ENCODE data around the gene BHMT2. TPM values are rescaled to one million over a fixed set of nuclear protein-coding genes. Genes with fewer than 3 reads are reported as not detected.

The BHMT2 gene
- total RNA-seq, 2 experiments from 2014 or later, result not detected

DNA sequence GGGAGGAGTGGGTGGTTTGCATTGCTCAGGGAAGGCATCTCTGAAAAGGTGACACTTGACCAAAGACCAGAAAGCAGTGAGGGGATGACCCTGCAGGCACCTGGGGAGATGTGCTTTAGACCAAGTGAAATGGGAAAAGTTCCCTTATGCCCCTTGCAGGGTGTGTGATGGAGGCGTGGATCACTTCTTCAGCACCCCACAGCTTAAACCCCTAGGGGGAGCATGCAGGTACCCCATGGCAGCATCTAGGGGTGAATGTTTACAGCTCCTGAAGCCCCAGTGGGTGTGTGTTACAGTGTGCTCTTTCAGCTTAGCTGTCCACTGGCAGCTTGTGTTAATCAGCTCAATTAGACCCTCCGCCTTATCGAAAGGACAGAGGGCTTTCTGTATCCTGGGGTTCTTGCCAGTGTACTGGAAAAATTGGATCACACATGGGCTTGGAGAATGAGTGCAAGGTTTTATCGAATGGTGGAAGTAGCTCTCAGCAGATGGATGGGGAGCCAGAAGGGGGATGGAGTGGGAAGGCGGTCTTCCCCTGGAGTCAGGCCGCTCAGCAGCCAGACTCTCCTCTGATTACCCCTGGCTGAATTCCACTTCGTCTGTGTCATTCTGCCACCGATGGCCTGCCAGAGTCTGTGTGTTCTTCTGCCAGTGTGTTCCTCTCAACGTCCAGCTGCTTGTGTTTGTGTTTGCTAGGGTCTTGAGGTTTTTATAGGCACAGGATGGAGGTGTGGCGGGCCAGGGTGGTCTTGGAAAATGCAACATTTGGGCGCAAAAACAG lies 6.3 kb downstream of the BHMT2 start:
- H3K4me3 Mint-ChIP-seq, result no peak overlapping the region
- no peak overlapping the region for H3K27ac Mint-ChIP-seq
- intact Hi-C loops (cut with micrococcal nuclease), result no loop called here
- H3K9me3 Mint-ChIP-seq, result no peaks in the 10 kb centered on the region
- no peak for DNase-seq
- CTCF ChIA-PET, result interaction anchor here (0.9 kb wide), 1 partner anchor 57 kb away, joined by 3 read pairs; no protein-coding TSS in a partner anchor
- no peaks in the 10 kb centered on the region for H3K36me3 Mint-ChIP-seq (ENCODE audit: low read depth)
- H3K4me1 Mint-ChIP-seq (ENCODE audit: low read depth), result no peaks in the 10 kb centered on the region
- peaks cover 10% of the 10 kb centered on the region for H3K27me3 Mint-ChIP-seq (ENCODE audit: low read depth)

DNA sequence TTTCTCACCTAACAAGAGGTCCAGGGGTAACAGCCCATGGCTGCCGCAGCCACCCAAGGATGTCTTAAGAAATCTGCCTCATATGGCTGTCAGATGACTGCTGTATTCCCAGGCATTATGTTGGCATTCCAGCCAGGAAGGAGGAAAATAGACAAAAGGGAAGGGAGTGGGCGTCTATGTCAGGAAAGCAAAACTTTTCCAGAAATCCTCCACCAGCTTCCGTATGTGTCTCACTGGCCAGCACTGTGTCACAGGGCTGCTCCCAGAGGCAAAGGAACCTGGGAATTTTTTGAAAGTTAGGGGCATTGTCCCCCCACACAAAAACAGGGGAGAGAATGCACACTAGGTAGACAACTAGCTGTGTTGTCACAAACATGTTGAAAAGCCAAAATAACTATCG lies 7.3 kb downstream of the BHMT2 start:
- intact Hi-C loops (cut with micrococcal nuclease), result no loop called here
- DNase-seq, result no peak
- Mint-ChIP-seq H3K4me1 (ENCODE audit: low read depth) (no peaks in the 10 kb centered on the region), H3K36me3 (ENCODE audit: low read depth) (no peaks in the 10 kb centered on the region), H3K27me3 (ENCODE audit: low read depth) (peaks cover 3% of the 10 kb centered on the region), H3K4me3 (no peak overlapping the region), H3K27ac (no peak overlapping the region), H3K9me3 (no peaks in the 10 kb centered on the region)
- CTCF ChIA-PET, result interaction anchor here (1.5 kb wide), 1 partner anchor 29 kb away, joined by 3 read pairs; no protein-coding TSS in a partner anchor

DNA sequence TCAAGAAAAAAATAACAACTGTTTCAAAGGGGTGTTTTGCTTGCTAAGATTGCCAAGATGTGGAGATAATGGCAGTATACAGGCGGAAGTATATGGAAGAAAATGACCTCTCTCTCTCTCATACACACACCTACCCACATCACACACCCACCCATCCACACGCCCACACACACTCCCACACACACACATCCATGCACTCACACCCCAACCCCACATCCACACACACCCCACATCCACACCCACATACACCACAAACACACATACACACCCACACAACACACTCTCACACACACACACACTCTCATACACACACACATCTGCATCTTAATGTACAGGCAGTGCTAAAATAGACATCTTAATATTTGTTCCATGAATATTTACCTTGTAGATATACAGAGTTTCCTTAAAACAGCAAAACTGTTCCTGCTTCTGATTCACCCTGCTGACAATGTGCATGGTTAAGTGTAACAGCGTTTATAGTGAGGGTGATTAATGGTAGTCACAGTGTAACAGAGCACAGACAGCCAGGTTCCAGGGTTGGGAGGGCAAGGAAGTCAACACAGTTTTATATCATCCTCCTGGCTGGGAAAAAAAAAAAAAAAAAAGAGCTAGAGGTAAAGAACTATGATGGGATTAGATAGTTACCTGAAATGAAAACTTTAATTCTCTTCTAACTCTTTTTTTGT lies 8.3 kb downstream of the BHMT2 start:
- Mint-ChIP-seq H3K27me3 (ENCODE audit: low read depth) (no peaks in the 10 kb centered on the region), H3K4me1 (ENCODE audit: low read depth) (no peaks in the 10 kb centered on the region), H3K27ac (no peak overlapping the region), H3K36me3 (ENCODE audit: low read depth) (no peaks in the 10 kb centered on the region), H3K9me3 (no peaks in the 10 kb centered on the region), H3K4me3 (no peak overlapping the region)
- CTCF ChIA-PET, result interaction anchor here (1.5 kb wide), 1 partner anchor 30 kb away, joined by 3 read pairs; no protein-coding TSS in a partner anchor
- DNase-seq, result no peak
- intact Hi-C loops (cut with micrococcal nuclease), result no loop called here

DNA sequence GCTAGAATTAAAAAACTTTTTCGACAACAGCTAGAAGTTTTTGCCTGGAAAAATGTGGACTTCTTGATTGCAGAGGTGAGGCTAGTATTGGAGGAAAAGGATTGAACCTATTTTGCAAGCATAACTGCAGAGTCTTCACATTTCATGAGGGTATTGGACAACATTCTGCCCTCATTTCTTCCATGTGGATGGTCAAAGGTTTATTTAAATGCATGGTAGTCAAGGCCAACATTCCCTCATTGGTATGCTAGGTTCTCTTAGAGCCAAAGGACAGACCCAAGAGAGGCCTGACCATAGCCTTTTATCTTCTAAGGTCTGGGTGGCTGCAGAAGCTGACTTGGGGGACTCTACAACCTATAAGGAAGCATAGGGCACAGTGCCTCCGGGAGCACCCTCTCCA lies 11.2 kb downstream of the BHMT2 start:
- no peaks in the 10 kb centered on the region for H3K4me1 Mint-ChIP-seq (ENCODE audit: low read depth)
- H3K4me3 Mint-ChIP-seq, result no peak overlapping the region
- DNase-seq, result no peak
- no peaks in the 10 kb centered on the region for H3K27me3 Mint-ChIP-seq (ENCODE audit: low read depth)
- no peaks in the 10 kb centered on the region for H3K36me3 Mint-ChIP-seq (ENCODE audit: low read depth)
- H3K27ac Mint-ChIP-seq, result no peak overlapping the region
- no peaks in the 10 kb centered on the region for H3K9me3 Mint-ChIP-seq
- intact Hi-C loops (cut with micrococcal nuclease), result no loop called here
- CTCF ChIA-PET, result interaction anchor here (0.7 kb wide), 1 partner anchor 44 kb away, joined by 3 read pairs; no protein-coding TSS in a partner anchor

DNA sequence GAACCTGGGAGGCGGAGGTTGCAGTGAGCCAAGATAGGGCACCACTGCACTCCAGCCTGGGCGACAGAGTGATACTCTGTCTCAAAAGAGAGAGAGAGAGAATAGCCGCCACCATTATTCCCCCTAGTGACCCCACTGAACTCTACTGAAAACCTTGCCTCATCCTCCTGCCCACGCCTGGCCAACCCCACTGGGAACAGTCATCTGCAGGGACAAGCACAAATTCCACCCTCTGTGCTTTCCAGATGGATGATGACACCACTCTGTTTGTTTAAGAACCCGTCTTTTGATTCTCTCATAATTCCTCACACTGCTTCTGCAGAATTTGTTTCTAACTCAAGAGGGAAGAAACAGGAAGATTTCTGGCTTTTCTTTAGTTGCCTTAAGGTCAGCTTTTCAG lies 12.2 kb downstream of the BHMT2 start:
- intact Hi-C loops (cut with micrococcal nuclease), result no loop called here
- H3K4me3 Mint-ChIP-seq, result no peak overlapping the region
- no peaks in the 10 kb centered on the region for H3K36me3 Mint-ChIP-seq (ENCODE audit: low read depth)
- H3K27me3 Mint-ChIP-seq (ENCODE audit: low read depth), result no peaks in the 10 kb centered on the region
- no peak overlapping the region for H3K27ac Mint-ChIP-seq
- H3K9me3 Mint-ChIP-seq, result no peaks in the 10 kb centered on the region
- DNase-seq, result no peak
- CTCF ChIA-PET, result interaction anchor here (1.3 kb wide), 1 partner anchor 25 kb away, joined by 4 read pairs; no protein-coding TSS in a partner anchor
- H3K4me1 Mint-ChIP-seq (ENCODE audit: low read depth), result no peaks in the 10 kb centered on the region

DNA sequence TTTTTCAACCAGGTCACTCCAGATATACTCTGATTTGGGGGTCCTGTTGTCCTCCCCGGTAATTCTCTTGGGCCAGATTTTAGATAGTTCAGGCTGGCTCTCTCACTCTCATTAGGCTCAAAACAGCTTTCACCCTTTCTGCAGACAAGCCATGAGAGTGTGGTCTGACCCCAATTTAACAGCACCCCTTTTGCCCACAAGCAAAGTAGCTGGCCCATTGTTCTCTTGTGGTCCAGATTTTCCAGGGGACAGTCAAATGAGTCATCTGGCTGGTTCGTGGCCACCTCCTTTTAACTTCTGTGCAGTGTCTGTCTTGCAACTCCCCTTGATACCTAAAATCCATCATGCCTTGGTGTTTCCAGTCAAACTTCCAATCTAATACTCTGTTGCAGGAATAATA lies 16.5 kb downstream of the BHMT2 start:
- no peak for DNase-seq
- Mint-ChIP-seq H3K4me1 (ENCODE audit: low read depth) (no peaks in the 10 kb centered on the region), H3K27me3 (ENCODE audit: low read depth) (no peaks in the 10 kb centered on the region), H3K27ac (no peak overlapping the region), H3K4me3 (no peak overlapping the region), H3K36me3 (ENCODE audit: low read depth) (no peaks in the 10 kb centered on the region), H3K9me3 (no peaks in the 10 kb centered on the region)
- intact Hi-C loops (cut with micrococcal nuclease), result no loop called here
- CTCF ChIA-PET, result no interaction called here

DNA sequence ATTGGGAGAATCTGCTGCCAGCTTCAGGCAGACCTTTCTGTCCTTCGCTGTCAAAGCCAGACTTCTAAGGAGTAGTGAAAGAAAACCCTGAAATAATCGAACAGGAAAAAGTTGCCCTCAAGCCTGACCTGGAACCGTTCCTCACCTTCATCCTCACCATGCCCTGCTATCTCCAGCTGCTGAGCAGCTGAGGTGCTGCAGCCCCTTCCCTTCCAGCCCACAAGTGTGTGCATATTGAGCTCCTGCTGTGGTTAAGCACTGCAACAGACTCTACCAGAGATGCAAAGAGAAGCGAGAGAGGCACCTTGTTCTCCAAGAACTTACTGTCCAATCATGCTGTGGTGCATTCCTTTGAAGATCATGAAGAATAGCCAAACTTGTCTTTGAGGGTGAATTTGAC lies 18.9 kb downstream of the BHMT2 start:
- H3K27me3 Mint-ChIP-seq (ENCODE audit: low read depth), result no peaks in the 10 kb centered on the region

DNA sequence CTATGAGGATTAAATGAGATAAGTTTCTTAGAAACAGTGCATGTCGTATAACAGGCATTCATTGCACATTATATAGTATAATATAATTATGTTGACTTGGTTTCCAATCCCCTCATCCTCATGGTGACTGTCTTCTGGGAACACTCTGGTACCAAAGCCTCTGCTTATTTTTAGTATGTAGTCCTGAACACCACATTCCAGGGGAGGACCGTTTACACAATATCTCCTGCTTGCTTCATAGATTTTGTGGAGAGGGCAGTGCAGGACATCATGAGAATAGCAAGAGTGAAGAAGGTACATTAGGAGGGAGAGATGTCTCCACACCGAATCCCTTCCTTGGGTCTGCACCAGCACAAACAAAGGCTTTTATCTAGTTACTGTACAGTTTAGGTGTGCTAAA lies 21.5 kb downstream of the BHMT2 start:
- no peak overlapping the region for H3K4me3 Mint-ChIP-seq
- no peaks in the 10 kb centered on the region for H3K36me3 Mint-ChIP-seq (ENCODE audit: low read depth)
- CTCF ChIA-PET, result interaction anchor here (0.6 to 1.2 kb wide), 2 partner anchors 22 to 69 kb away, joined by 3 read pairs; no protein-coding TSS in a partner anchor
- peaks cover 5% of the 10 kb centered on the region for H3K27me3 Mint-ChIP-seq (ENCODE audit: low read depth)
- H3K4me1 Mint-ChIP-seq (ENCODE audit: low read depth), result no peaks in the 10 kb centered on the region
- intact Hi-C loops (cut with micrococcal nuclease), result no loop called here
- DNase-seq, result no peak
- no peaks in the 10 kb centered on the region for H3K9me3 Mint-ChIP-seq
- H3K27ac Mint-ChIP-seq, result no peak overlapping the region

More for the DNA sequence above, 18.9 kb downstream of the BHMT2 start:
- no peak overlapping the region for H3K4me3 Mint-ChIP-seq
- CTCF ChIA-PET, result no interaction called here
- H3K36me3 Mint-ChIP-seq (ENCODE audit: low read depth), result no peaks in the 10 kb centered on the region
- H3K27ac Mint-ChIP-seq, result no peak overlapping the region
- no peaks in the 10 kb centered on the region for H3K9me3 Mint-ChIP-seq
- intact Hi-C loops (cut with micrococcal nuclease), result no loop called here
- no peaks in the 10 kb centered on the region for H3K4me1 Mint-ChIP-seq (ENCODE audit: low read depth)
- DNase-seq, result no peak

DNA sequence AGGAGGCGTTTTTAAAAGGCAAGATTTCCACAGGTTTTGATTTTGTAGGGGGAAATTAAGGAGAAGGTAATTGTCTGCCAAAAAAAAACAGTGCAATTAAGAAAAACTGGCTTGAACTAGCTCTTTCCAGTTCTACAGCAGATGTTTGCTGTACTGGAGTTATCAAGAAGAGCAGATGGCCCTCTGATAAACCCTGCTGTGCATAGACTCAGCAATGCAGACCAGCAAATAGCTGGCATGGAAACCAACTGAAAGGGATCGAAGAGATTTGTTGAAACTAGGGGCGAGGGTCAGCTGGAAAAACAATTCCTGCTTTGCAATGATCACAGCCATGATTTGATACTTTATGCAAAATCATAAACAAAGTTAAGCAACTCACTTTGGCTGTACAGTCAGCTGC lies 24.2 kb downstream of the BHMT2 start:
- Mint-ChIP-seq H3K4me1 (ENCODE audit: low read depth) (no peaks in the 10 kb centered on the region), H3K4me3 (no peak overlapping the region), H3K9me3 (no peaks in the 10 kb centered on the region), H3K36me3 (ENCODE audit: low read depth) (no peaks in the 10 kb centered on the region), H3K27ac (no peak overlapping the region), H3K27me3 (ENCODE audit: low read depth) (peaks cover 5% of the 10 kb centered on the region)
- CTCF ChIA-PET, result interaction anchor here (1.1 kb wide), 1 partner anchor 73 kb away, joined by 3 read pairs; no protein-coding TSS in a partner anchor
- no peak for DNase-seq
- intact Hi-C loops (cut with micrococcal nuclease), result no loop called here

DNA sequence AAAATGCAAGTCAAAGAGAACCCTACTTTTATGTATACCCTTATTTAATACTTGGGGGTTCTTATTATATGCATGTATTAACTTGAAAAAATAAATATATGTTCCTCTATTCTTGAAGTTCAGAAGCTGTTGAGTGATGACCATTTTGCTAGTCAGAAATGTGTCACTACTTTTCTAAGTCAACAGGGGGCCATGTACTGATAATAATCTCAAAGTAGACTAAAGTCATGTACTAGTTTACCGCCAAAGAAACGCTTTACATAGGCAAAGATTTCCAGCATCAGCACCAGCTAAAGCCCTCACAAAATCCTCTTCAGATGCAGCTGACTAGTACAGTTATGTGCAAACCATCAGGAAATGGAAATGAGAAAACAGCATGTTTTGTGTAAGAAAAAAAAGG lies 36.3 kb downstream of the BHMT2 start:
- no peaks in the 10 kb centered on the region for H3K4me1 Mint-ChIP-seq (ENCODE audit: low read depth)
- intact Hi-C loops (cut with micrococcal nuclease), result no loop called here
- H3K27me3 Mint-ChIP-seq (ENCODE audit: low read depth), result peaks cover 23% of the 10 kb centered on the region
- CTCF ChIA-PET, result interaction anchor here (2.6 to 5.5 kb wide), 2 partner anchors 27 to 83 kb away, joined by 14 to 73 read pairs; no protein-coding TSS in a partner anchor
- no peak overlapping the region for H3K4me3 Mint-ChIP-seq
- H3K27ac Mint-ChIP-seq, result no peak overlapping the region
- DNase-seq, result no peak
- no peaks in the 10 kb centered on the region for H3K36me3 Mint-ChIP-seq (ENCODE audit: low read depth)
- H3K9me3 Mint-ChIP-seq, result no peaks in the 10 kb centered on the region

DNA sequence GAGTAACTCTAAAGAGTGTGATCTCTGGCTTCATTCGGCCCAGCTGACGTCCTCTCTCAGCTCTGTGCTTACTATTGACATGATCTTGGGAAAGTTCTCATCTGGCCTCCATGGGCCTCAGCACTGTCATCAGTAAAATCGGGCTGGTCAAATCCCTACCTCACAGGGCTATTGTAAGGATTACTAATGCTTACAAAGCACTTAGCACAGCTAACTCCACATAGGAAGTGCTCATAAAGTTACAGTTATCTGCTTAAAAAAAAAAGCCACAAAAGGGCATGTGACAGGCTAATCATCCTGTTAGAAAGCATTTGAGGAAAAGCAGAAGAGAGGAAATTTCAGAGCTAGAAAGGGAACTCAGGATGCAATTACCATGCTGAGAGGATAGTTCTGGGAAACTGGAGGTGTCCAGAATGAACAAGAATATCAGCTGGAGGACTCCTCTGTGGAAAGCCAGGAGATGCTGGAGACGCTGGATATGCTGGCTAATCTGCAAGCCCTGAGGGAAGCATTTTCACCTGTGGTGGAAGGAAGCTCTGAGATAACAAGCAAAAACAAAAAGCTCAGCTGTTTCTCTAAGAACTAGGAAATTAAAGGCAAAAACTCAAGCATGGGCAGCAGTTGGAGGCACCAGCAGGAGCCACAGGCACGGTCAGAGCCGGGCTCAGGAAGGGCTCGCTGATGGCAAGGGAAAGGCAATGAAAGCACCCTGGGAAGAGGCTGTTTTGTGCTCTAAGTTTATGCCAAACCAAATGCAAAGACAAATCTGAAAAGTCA lies 37.6 kb downstream of the BHMT2 start:
- H3K27ac Mint-ChIP-seq, result no peak overlapping the region
- CTCF ChIA-PET, result interaction anchor here (0.6 to 5.5 kb wide), 4 partner anchors 25 to 1312 kb away, joined by 3 to 73 read pairs (median 9); no protein-coding TSS in a partner anchor
- H3K4me3 Mint-ChIP-seq, result no peak overlapping the region
- H3K36me3 Mint-ChIP-seq (ENCODE audit: low read depth), result no peaks in the 10 kb centered on the region
- H3K9me3 Mint-ChIP-seq, result no peaks in the 10 kb centered on the region
- peaks cover 4% of the 10 kb centered on the region for H3K4me1 Mint-ChIP-seq (ENCODE audit: low read depth)
- H3K27me3 Mint-ChIP-seq (ENCODE audit: low read depth), result peaks cover 37% of the 10 kb centered on the region
- intact Hi-C loops (cut with micrococcal nuclease), result no loop called here
- DNase-seq, result no peak

DNA sequence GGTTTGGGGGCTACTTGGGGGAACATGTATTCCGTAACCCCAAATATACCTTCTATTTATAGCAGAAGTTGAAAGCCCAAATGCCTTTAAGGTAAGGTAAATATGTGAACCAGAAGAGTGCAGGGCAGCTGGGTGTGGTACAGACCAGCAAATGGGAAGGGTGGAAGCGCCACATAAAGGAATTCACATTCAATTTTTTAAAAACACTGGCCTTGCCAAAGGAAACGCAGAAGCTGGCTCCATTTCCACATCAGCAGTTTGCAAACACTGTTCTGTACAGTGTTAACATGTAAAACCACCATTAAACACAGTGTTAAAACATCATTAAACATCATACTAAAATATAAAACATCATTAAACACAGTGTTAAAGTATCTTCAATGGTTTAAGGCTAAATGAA lies 38.5 kb downstream of the BHMT2 start:
- H3K4me3 Mint-ChIP-seq, result no peak overlapping the region
- no peak overlapping the region for H3K27ac Mint-ChIP-seq
- H3K4me1 Mint-ChIP-seq (ENCODE audit: low read depth), result peaks cover 4% of the 10 kb centered on the region
- intact Hi-C loops (cut with micrococcal nuclease), result no loop called here
- H3K36me3 Mint-ChIP-seq (ENCODE audit: low read depth), result no peaks in the 10 kb centered on the region
- H3K9me3 Mint-ChIP-seq, result no peaks in the 10 kb centered on the region
- CTCF ChIA-PET, result interaction anchor here (0.6 to 5.5 kb wide), 2 partner anchors 34 to 85 kb away, joined by 3 to 73 read pairs; no protein-coding TSS in a partner anchor
- no peak for DNase-seq
- peaks cover 45% of the 10 kb centered on the region for H3K27me3 Mint-ChIP-seq (ENCODE audit: low read depth)
